Endodermal cell (in vitro differentiated cells): ENCODE results near the gene GLRB. TPM values are rescaled to one million over a fixed set of nuclear protein-coding genes. Genes with fewer than 3 reads are reported as not detected.

ENCODE experiments used
- DNase-seq: peaks from one replicate; pipeline ENCODE4 v3.0.0-alpha.2; 2017
- H3K27ac ChIP-seq: 2 replicates; pipeline ENCODE4 v1.5.1; 2013; ENCODE audit warnings: mild to moderate bottlenecking, low read depth, low read length, moderate library complexity
- H3K27me3 ChIP-seq: 2 replicates; pipeline ENCODE4 v1.6.1; 2013; ENCODE audit warnings: mild to moderate bottlenecking, low read length, moderate library complexity; ENCODE audit not compliant: insufficient read depth, control insufficient read depth, poor library complexity, severe bottlenecking
- H3K36me3 ChIP-seq: 2 replicates; pipeline ENCODE4 v1.7.0; 2013; ENCODE audit warnings: mild to moderate bottlenecking, low read length, moderate library complexity; ENCODE audit not compliant: control insufficient read depth, insufficient read depth
- H3K4me1 ChIP-seq: one replicate; pipeline ENCODE4 v1.7.0; 2013; ENCODE audit warnings: low read length; ENCODE audit not compliant: control insufficient read depth, insufficient read depth
- H3K4me3 ChIP-seq: 2 replicates; pipeline ENCODE4 v1.5.1; 2013; ENCODE audit warnings: mild to moderate bottlenecking, low read length, moderate library complexity
- H3K9ac ChIP-seq: 2 replicates; pipeline ENCODE4 v1.6.1; 2013; ENCODE audit warnings: mild to moderate bottlenecking, low read length, moderate library complexity; ENCODE audit not compliant: poor library complexity, severe bottlenecking; ENCODE audit errors: extremely low read depth
- H3K9me3 ChIP-seq: 2 replicates; pipeline ENCODE4 v1.6.1; 2013; ENCODE audit warnings: mild to moderate bottlenecking, low read length, moderate library complexity; ENCODE audit not compliant: control insufficient read depth
- H3K27ac Mint-ChIP-seq: 2 replicates; pipeline ENCODE4 v1.8.0; 2020; ENCODE audit warnings: mixed read lengths
- H3K27me3 Mint-ChIP-seq: 2 replicates; pipeline ENCODE4 v1.8.0; 2021; ENCODE audit warnings: mild to moderate bottlenecking, mixed read lengths; ENCODE audit not compliant: insufficient read depth
- H3K36me3 Mint-ChIP-seq: 2 replicates; pipeline ENCODE4 v1.8.0; 2020; ENCODE audit warnings: low read depth, mixed read lengths
- H3K4me1 Mint-ChIP-seq: 2 replicates; pipeline ENCODE4 v1.8.0; 2020; ENCODE audit warnings: mixed read lengths
- H3K4me3 Mint-ChIP-seq: 2 replicates; pipeline ENCODE4 v1.8.0; 2020; ENCODE audit warnings: mild to moderate bottlenecking, moderate library complexity, mixed read lengths
- H3K9me3 Mint-ChIP-seq: 2 replicates; pipeline ENCODE4 v1.8.0; 2020; ENCODE audit warnings: mild to moderate bottlenecking, mixed read lengths
- WGBS, 2 experiments: methylation state at CpG; one replicate each; pipeline versions ENCODE4 v1.1.5 to v1.1.7; 2013; ENCODE audit warnings: missing lambda C conversion rate in 2 of 2, mixed read lengths in 1 of 2; ENCODE audit not compliant: insufficient coverage in 1 of 2, insufficient read length in 1 of 2; 5-methylcytosine and 5-hydroxymethylcytosine counted together
- total RNA-seq, 2 donors: library from RNA; stranded (reverse); fragmentation: NEBNext Ultra II Directional in 1 of 2; extraction: Animal tissue kit (Norgen Biotek cat#: 25700) in 1 of 2; gene quantifications; 2 replicates in 1 of 2; 3 replicates in 1 of 2; pipeline ENCODE4 v1.2.1, GENCODE V29; 2021
- TF ChIP-seq, protein P1 (sequence below): fragments of 200-600 bp; sonication (generic); conservative IDR thresholded peaks from 2 replicates; pipeline ENCODE4 v1.5.0; 2021; ENCODE audit warnings: antibody characterized with exemption, mild to moderate bottlenecking

The GLRB gene
- total RNA-seq, 2 donors from 2014 or later: 1.1 to 1.6 TPM

DNA sequence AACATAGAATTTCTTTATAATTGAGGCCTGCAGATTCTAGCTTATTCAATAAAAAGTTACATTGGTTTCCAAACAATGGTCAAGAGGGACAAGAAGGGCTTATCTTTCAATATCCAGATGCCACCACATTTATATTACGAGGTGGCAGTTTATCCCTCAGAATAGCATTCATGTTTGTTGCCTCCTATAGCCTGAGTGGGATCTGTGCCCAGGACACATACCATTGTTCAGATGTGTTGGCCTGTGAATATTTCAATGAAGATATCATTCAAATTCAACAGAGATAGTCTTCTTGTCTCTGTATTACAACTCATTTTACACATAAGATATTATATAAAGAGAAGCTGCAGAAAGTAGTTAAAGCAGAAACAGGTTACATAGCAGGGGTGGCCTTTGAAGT is 20.5 kb downstream of the GLRB start:
- 100% methylated on average over 1 of the region's 1 CpG; no CpG with 5 or more reads in 1 of the 2 experiments for WGBS, 2 experiments
- Mint-ChIP-seq H3K4me1 (no peaks in the 10 kb centered on the region), H3K27ac (no peak overlapping the region), H3K9me3 (no peaks in the 10 kb centered on the region), H3K27me3 (no peaks in the 10 kb centered on the region), H3K4me3 (no peak overlapping the region), H3K36me3 (no peaks in the 10 kb centered on the region)
- no peaks in the 10 kb centered on the region for H3K9me3 ChIP-seq
- H3K4me3 ChIP-seq: no peak overlapping the region
- no peaks in the 10 kb centered on the region for H3K4me1 ChIP-seq
- H3K27me3 ChIP-seq: no peaks in the 10 kb centered on the region
- H3K27ac ChIP-seq: no peak overlapping the region
- no peaks in the 10 kb centered on the region for H3K36me3 ChIP-seq
- no peak for DNase-seq
- TF ChIP-seq, protein P1, sequence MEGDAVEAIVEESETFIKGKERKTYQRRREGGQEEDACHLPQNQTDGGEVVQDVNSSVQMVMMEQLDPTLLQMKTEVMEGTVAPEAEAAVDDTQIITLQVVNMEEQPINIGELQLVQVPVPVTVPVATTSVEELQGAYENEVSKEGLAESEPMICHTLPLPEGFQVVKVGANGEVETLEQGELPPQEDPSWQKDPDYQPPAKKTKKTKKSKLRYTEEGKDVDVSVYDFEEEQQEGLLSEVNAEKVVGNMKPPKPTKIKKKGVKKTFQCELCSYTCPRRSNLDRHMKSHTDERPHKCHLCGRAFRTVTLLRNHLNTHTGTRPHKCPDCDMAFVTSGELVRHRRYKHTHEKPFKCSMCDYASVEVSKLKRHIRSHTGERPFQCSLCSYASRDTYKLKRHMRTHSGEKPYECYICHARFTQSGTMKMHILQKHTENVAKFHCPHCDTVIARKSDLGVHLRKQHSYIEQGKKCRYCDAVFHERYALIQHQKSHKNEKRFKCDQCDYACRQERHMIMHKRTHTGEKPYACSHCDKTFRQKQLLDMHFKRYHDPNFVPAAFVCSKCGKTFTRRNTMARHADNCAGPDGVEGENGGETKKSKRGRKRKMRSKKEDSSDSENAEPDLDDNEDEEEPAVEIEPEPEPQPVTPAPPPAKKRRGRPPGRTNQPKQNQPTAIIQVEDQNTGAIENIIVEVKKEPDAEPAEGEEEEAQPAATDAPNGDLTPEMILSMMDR: no peak
- H3K9ac ChIP-seq: no peak overlapping the region

DNA sequence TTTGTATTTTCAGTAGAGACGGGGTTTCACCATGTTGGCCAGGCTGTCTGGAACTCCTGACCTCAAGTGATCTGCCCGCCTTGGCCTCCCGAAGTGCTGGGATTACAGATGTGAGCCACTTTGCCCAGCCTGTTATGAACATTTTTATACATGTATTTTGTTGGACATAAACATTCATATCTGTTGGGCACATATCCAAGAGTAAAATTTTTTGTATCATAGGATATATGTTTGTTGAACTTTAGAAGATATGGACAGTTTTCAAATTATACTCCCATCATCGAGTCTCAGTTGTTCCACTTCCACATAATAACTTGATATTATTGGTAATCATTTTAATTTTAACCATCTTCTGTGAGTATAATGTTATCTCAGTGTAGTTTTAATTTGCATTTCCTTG is 23.6 kb downstream of the GLRB start:
- no peak overlapping the region for H3K27ac ChIP-seq
- 91 to 100% methylated on average over 1 to 3 of the region's 4 CpGs for WGBS, 2 experiments
- H3K4me1 ChIP-seq: no peaks in the 10 kb centered on the region
- H3K36me3 Mint-ChIP-seq: no peaks in the 10 kb centered on the region
- no peaks in the 10 kb centered on the region for H3K4me1 Mint-ChIP-seq
- DNase-seq: no peak
- no peaks in the 10 kb centered on the region for H3K27me3 ChIP-seq
- no peaks in the 10 kb centered on the region for H3K9me3 Mint-ChIP-seq
- H3K4me3 ChIP-seq: no peak overlapping the region
- H3K27me3 Mint-ChIP-seq: no peaks in the 10 kb centered on the region
- no peak overlapping the region for H3K4me3 Mint-ChIP-seq
- TF ChIP-seq, protein P1: no peak
- no peaks in the 10 kb centered on the region for H3K36me3 ChIP-seq
- H3K9me3 ChIP-seq: no peaks in the 10 kb centered on the region
- no peak overlapping the region for H3K9ac ChIP-seq
- no peak overlapping the region for H3K27ac Mint-ChIP-seq

- no peaks in the 10 kb centered on the region for H3K4me1 ChIP-seq
- 86% methylated on average over 1 of the region's 1 CpG; no CpG with 5 or more reads in 1 of the 2 experiments for WGBS, 2 experiments
- H3K27ac ChIP-seq: no peak overlapping the region
- Mint-ChIP-seq H3K36me3 (no peaks in the 10 kb centered on the region), H3K27me3 (no peaks in the 10 kb centered on the region), H3K27ac (no peak overlapping the region), H3K4me3 (no peak overlapping the region), H3K9me3 (no peaks in the 10 kb centered on the region), H3K4me1 (no peaks in the 10 kb centered on the region)
- TF ChIP-seq, protein P1: no peak
- H3K9ac ChIP-seq: no peak overlapping the region
- H3K27me3 ChIP-seq: no peaks in the 10 kb centered on the region
- H3K36me3 ChIP-seq: no peaks in the 10 kb centered on the region
- no peak overlapping the region for H3K4me3 ChIP-seq
- no peaks in the 10 kb centered on the region for H3K9me3 ChIP-seq
- DNase-seq: no peak
Observed at GRCh38 chr4:157104541-157104940, 28.6 kb downstream of the GLRB start.
